Measurements from ENCODE around the gene RPL39L. TPM values are rescaled to one million over a fixed set of nuclear protein-coding genes. Genes with fewer than 3 reads are reported as not detected.

The RPL39L gene
- total RNA-seq, 2 donors from 2014 or later = 7.8 TPM; not detected in 1

DNA sequence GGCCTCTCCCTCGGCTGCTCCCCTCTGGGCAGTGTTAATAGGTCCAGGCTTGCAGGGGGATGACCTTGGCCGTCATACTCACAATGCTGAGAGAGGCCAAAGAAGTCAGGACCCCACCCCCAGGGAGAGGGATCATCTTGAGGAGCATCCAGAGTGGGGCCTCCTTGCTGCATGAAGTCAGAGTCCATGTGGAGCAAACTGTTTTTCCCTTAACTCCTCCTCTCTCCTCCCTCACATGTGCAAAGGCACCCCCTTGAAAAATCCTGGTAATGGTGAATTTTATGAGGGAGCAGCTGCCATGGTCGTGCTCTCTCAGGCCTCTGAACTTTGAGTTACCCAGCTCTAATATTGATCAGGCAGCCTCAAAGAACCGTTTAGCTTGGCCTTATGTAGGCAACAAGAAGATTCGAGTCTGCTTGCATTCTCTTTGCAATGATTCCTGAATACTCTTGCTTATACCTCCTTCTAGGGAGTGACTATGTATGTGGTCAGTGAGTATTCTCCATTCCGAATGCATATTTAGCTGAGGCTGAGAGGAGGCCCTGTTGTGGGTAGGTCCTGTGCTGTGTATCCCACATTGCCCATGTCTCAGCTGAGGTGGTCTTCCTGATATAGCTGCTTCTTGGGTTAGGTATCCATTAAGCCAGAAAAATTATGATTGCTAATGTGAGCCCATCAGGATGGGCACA lies 23.1 kb upstream of the RPL39L start:
- ATAC-seq (no peak), DNase-seq (no peak)
- Histone ChIP-seq H3K27ac (no peak overlapping the region), H3K4me1 (no peaks in the 10 kb centered on the region), H3K36me3 (replicated peaks in 1 of 2; ENCODE audit: insufficient read depth in 1 of 2, low read depth in 2 of 2) (no peaks in the 10 kb centered on the region), H3K4me3 (no peak overlapping the region), H3K9me3 (peaks cover 0 to 8% (median 0%) of the 10 kb centered on the region in 3 donors), H3K27me3 (no peaks in the 10 kb centered on the region)
- intact Hi-C loops (cut with DNase I) = loop anchor here (10.0 kb wide), 2 partner anchors 48 to 308 kb away; no protein-coding TSS in a partner anchor
- TF ChIP-seq CTCF (IDR thresholded peaks at IDR 0.05) = no peak
- TF ChIP-seq POLR2A (IDR thresholded peaks at IDR 0.05) = no peak
- 36 to 49% methylated on average over 6 of the region's 6 CpGs for WGBS, 2 donors

DNA sequence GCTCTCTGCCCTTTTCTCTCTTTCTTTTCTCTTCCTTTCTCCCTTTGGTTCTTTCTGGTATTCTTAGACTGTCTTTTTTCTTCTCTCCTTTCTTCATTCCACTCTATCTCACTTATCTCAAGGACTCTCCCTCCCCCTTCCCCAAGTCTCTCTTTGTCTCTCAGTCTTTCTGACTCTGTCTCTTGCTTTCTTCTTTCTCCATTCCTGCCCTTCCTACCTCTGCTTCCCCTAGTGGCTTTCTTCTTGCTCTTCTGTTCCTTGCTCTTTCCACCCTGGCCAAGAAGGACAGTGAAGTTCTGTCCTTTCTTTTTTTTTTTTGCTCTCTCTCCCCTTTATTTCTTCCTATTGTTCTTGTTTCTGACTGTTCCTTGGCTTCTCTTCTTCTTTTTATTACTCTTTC lies 22.3 kb upstream of the RPL39L start:
- Histone ChIP-seq H3K36me3 (replicated peaks in 1 of 2; ENCODE audit: insufficient read depth in 1 of 2, low read depth in 2 of 2) (no peaks in the 10 kb centered on the region), H3K27ac (no peak overlapping the region), H3K9me3 (peaks cover 0 to 8% (median 0%) of the 10 kb centered on the region in 3 donors), H3K4me3 (no peak overlapping the region), H3K27me3 (no peaks in the 10 kb centered on the region), H3K4me1 (no peaks in the 10 kb centered on the region)
- no peak for DNase-seq
- TF ChIP-seq POLR2A (IDR thresholded peaks at IDR 0.05) (no peak), CTCF (IDR thresholded peaks at IDR 0.05) (no peak)
- ATAC-seq = no peak
- intact Hi-C loops (cut with DNase I) = loop anchor here (10.0 kb wide), 2 partner anchors 47 to 307 kb away; no protein-coding TSS in a partner anchor

GRCh38 chr3:187150599-187150998 lies 11.3 kb upstream of the RPL39L start:
- H3K4me1 ChIP-seq = no peaks in the 10 kb centered on the region
- peak in 3 of 4 donors; percentile 15 to 31 (median 28) for DNase-seq
- TF ChIP-seq POLR2A (IDR thresholded peaks at IDR 0.05) (no peak), CTCF (IDR thresholded peaks at IDR 0.05) (no peak)
- H3K36me3 ChIP-seq (replicated peaks in 1 of 2; ENCODE audit: insufficient read depth in 1 of 2, low read depth in 2 of 2) = no peaks in the 10 kb centered on the region
- no peaks in the 10 kb centered on the region for H3K27me3 ChIP-seq
- H3K27ac ChIP-seq = no peak overlapping the region
- ATAC-seq = no peak
- peaks cover 0 to under 1% (median 0%) of the 10 kb centered on the region in 3 donors for H3K9me3 ChIP-seq
- 56 to 67% methylated on average over 2 of the region's 2 CpGs for WGBS, 2 donors
- H3K4me3 ChIP-seq = no peak overlapping the region
- intact Hi-C loops (cut with DNase I) = no loop called here

GRCh38 chr3:187150186-187150585 lies 10.9 kb upstream of the RPL39L start:
- ATAC-seq (no peak), DNase-seq (no peak)
- Histone ChIP-seq H3K4me1 (no peaks in the 10 kb centered on the region), H3K9me3 (peaks cover 0 to 5% (median 0%) of the 10 kb centered on the region in 3 donors), H3K36me3 (replicated peaks in 1 of 2; ENCODE audit: insufficient read depth in 1 of 2, low read depth in 2 of 2) (no peaks in the 10 kb centered on the region), H3K27me3 (no peaks in the 10 kb centered on the region), H3K27ac (no peak overlapping the region), H3K4me3 (no peak overlapping the region)
- 85 to 88% methylated on average over 6 to 7 of the region's 7 CpGs for WGBS, 2 donors
- intact Hi-C loops (cut with DNase I) = no loop called here
- TF ChIP-seq POLR2A (IDR thresholded peaks at IDR 0.05) (no peak), CTCF (IDR thresholded peaks at IDR 0.05) (no peak)

- Histone ChIP-seq H3K27me3 (no peaks in the 10 kb centered on the region), H3K9me3 (peaks cover 0 to 9% (median 0%) of the 10 kb centered on the region in 3 donors), H3K4me3 (no peak overlapping the region), H3K36me3 (replicated peaks in 1 of 2; ENCODE audit: insufficient read depth in 1 of 2, low read depth in 2 of 2) (no peaks in the 10 kb centered on the region), H3K27ac (no peak overlapping the region), H3K4me1 (no peaks in the 10 kb centered on the region)
- TF ChIP-seq POLR2A (IDR thresholded peaks at IDR 0.05) = no peak
- no peak for TF ChIP-seq CTCF (IDR thresholded peaks at IDR 0.05)
- no peak for ATAC-seq
- intact Hi-C loops (cut with DNase I) = no loop called here
- WGBS, 2 donors = 52 to 57% methylated on average over 3 of the region's 3 CpGs
- DNase-seq = no peak
These were observed 7.1 kb upstream of the RPL39L start for GRCh38 chr3:187146389-187146788.
